Heart left ventricle (tissue), 16 donors: ENCODE results near the gene AFAP1. TPM values are rescaled to one million over a fixed set of nuclear protein-coding genes. Genes with fewer than 3 reads are reported as not detected.

Experiments used
- ATAC-seq, 4 donors: fragments of 200-7000 bp; cut with Tn5 transposase; one replicate each; pipeline ENCODE4 v1.9.1; 2020 to 2022; ENCODE audit warnings: moderate library complexity in 4 of 4, mild to moderate bottlenecking in 3 of 4, moderate number of reproducible peaks in 1 of 4
- DNase-seq, 5 donors: peaks; one replicate each; pipeline ENCODE4 v3.0.0-alpha.2; 2020
- H3K27ac ChIP-seq, 12 donors: fragments of 200-600 bp; sonication (generic) in 4 of 12; one replicate each; pipeline versions ENCODE4 v1.5.0 to v1.8.0; 2016 to 2022; ENCODE audit warnings: mild to moderate bottlenecking in 2 of 12
- H3K27me3 ChIP-seq, 9 donors: fragments of 200-600 bp; sonication (generic) in 2 of 9; one replicate each; pipeline versions ENCODE4 v1.5.1 to v1.8.0; 2016 to 2022; ENCODE audit warnings: mild to moderate bottlenecking in 3 of 9
- H3K36me3 ChIP-seq, 9 donors: fragments of 200-600 bp; sonication (generic) in 2 of 9; one replicate each; pipeline versions ENCODE4 v1.5.0 to v1.8.0; 2018 to 2022; ENCODE audit warnings: mild to moderate bottlenecking in 2 of 9
- H3K4me1 ChIP-seq, 12 donors: fragments of 200-600 bp; sonication (generic) in 4 of 12; one replicate each; pipeline versions ENCODE4 v1.5.0 to v1.8.0; 2016 to 2022; ENCODE audit warnings: mild to moderate bottlenecking in 3 of 12
- H3K4me3 ChIP-seq, 12 donors: fragments of 200-600 bp; sonication (generic) in 4 of 12; one replicate each; pipeline versions ENCODE4 v1.5.0 to v1.8.0; 2017 to 2022; ENCODE audit warnings: mild to moderate bottlenecking in 9 of 12, moderate library complexity in 4 of 12
- H3K9me3 ChIP-seq, 12 donors: fragments of 200-600 bp; sonication (generic) in 4 of 12; one replicate each; pipeline versions ENCODE4 v1.5.0 to v1.8.0; 2016 to 2022; ENCODE audit warnings: mild to moderate bottlenecking in 1 of 12
- CTCF ChIP-seq, 12 donors: fragments of 200-600 bp; sonication (generic) in 4 of 12; IDR thresholded peaks; one replicate each; pipeline versions ENCODE4 v1.5.0 to v1.8.0; 2018 to 2022; ENCODE audit warnings: antibody characterized with exemption in 12 of 12, mild to moderate bottlenecking in 5 of 12
- POLR2A ChIP-seq, 2 donors: fragments of 450-650 bp; IDR thresholded peaks; one replicate each; pipeline ENCODE4 v1.6.1; 2017; ENCODE audit warnings: antibody characterized with exemption in 2 of 2, mild to moderate bottlenecking in 2 of 2, moderate library complexity in 2 of 2
- WGBS, 4 donors: extraction: QIAGEN DNeasy Blood & Tissue Kit in 2 of 4; methylation state at CpG; one replicate each; pipeline versions ENCODE4 v1.1.5 to v1.1.7; 2013 to 2018; 5-methylcytosine and 5-hydroxymethylcytosine counted together
- intact Hi-C, 10 donors: fragments of 100-400 bp; cut with DNase I; formaldehyde crosslinking; loops; one replicate each; pipeline versions ENCODE4 v1.11.1 to v1.14.2; 2022
- polyA plus RNA-seq, 2 donors: library from polyadenylated mRNA; stranded (reverse); fragments of 200-250 nt; gene quantifications; one replicate each; pipeline ENCODE4 v1.2.3, GENCODE V29; 2013
- total RNA-seq, 9 donors: library from RNA; depleted of rRNA in 2 of 9; stranded (reverse); fragments of >200 nt in 2 of 9; fragmentation: NEBNext Ultra II Directional in 3 of 9; extraction: Animal tissue kit (Norgen Biotek cat#: 25700) in 3 of 9; gene quantifications; one replicate each; pipeline versions ENCODE4 v1.1.0 to v1.2.4, GENCODE V29; 2016 to 2023
- donor health status: ischemic (EF 13 %, LVEDD 7.1; RV severe dilation, severe dysfunction).
- donor health status: healthy with polysubstance abuse.
- donor health status: DM: no; HTN: yes; CAD: no.
- donor health status: DM: no; HTN: no; CAD: no.
- donor health status: ischemic (EF 25% LVEDD 6.9; RV normal size, moderate dysfunction).
- donor health status: ischemic (EF 25% LVEDD 5.7; RV mildly dilated, moderate dysfunction).
- donor health status: healthy.
- donor health status: DM: yes; HTN: yes; CAD: no.
- donor health status: ischemic (EF 35%, LVEDD 5.7; RV mildly dilated, moderate dysfunction).
- donor health status: nonischemic (EF 11% LVEDD 7.7; RV severe dilation, severe dysfunction).
- donor health status: DM: yes; HTN: yes; CAD: no.
- donor health status: PGD.
- donor health status: ischemic (EF 29% LVEDD 5.4; RV normal size, mild dysfunction).
- donor health status: nonischemic (EF 23%, LVEDD 6.1; RV moderate dilation, normal function).

The AFAP1 gene
- total and polyA plus RNA-seq, 11 donors = 2.0 to 18.0 (median 7.0) TPM

GRCh38 chr4:7842384-7843279, 97.0 kb downstream of the AFAP1 start:
- Histone ChIP-seq H3K36me3 (peaks cover 0 to 15% (median 0%) of the 10 kb centered on the region in 9 donors), H3K27ac (peak overlapping the region; percentile 47 to 86 (median 74)), H3K4me3 (no peak overlapping the region), H3K4me1 (peaks cover 0 to 41% (median 15%) of the 10 kb centered on the region in 12 donors), H3K27me3 (no peaks in the 10 kb centered on the region), H3K9me3 (no peaks in the 10 kb centered on the region)
- intact Hi-C loops = loop anchor here in 4 of 10 donors (2.0 to 5.0 kb wide), 2 partner anchors 35 to 36 kb away; no protein-coding TSS in a partner anchor
- peak in 4 of 5 donors; percentile 60 to 65 (median 64) for DNase-seq
- ATAC-seq = peak; percentile 51 to 85 (median 82)
- TF ChIP-seq POLR2A (IDR thresholded peaks at IDR 0.05) (no peak), CTCF (IDR thresholded peaks at IDR 0.05) (no peak)
- WGBS, 4 donors = 59 to 76% (median 75%) methylated on average over 22 of the region's 22 CpGs

DNA sequence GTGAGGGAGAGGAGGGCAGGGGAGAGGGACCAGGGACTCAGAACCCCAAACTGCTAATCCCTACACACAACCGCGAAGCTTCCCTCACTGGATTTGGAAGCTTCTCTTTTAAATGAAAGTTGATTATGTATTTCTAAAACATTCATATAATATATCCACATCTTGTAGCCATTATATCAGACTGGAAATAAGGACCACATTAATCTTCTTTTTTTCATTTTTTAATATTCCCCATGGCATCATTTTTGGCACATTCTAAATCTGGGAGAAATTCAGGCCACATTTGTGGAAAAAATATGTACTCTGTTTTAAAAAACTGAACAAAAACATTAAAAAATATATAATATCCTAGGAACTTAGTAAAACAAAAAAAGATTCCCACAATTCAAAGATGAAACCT, 97.8 kb downstream of the AFAP1 start:
- intact Hi-C loops = loop anchor here in 4 of 10 donors (2.0 to 5.0 kb wide), 2 partner anchors 35 kb away; no protein-coding TSS in a partner anchor
- Histone ChIP-seq H3K27me3 (no peaks in the 10 kb centered on the region), H3K27ac (peak overlapping the region in 10 of 12 donors; percentile 47 to 86 (median 78)), H3K4me3 (no peak overlapping the region), H3K36me3 (peaks cover 0 to 17% (median 0%) of the 10 kb centered on the region in 9 donors), H3K4me1 (peaks cover 0 to 41% (median 15%) of the 10 kb centered on the region in 12 donors), H3K9me3 (no peaks in the 10 kb centered on the region)
- WGBS, 4 donors = 82 to 92% (median 83%) methylated on average over 2 of the region's 2 CpGs
- ATAC-seq = no peak
- DNase-seq = no peak
- no peak for TF ChIP-seq CTCF (IDR thresholded peaks at IDR 0.05)
- no peak for TF ChIP-seq POLR2A (IDR thresholded peaks at IDR 0.05)

DNA sequence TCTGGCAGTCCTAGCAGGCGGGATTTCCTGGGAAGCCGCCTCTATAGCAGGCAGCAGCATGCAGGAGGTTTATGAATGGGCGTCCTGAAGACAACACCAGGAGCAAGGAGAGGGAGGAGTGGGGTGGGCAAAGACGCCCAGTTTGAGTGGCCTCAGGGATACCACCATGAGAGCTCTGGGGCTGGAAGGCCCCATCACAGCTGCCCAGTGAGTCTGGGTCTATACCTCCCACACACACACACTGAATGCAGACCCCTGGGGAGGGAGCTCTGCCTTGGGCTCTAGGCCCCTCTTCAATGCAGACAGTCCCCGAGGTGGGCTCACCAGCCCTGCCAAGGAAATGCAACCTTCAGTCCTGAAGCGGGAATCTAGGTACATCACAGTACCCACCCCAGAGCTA, 98.6 kb downstream of the AFAP1 start:
- Histone ChIP-seq H3K27me3 (no peaks in the 10 kb centered on the region), H3K36me3 (peaks cover 0 to 17% (median 0%) of the 10 kb centered on the region in 9 donors), H3K4me1 (peaks cover 0 to 41% (median 15%) of the 10 kb centered on the region in 12 donors), H3K9me3 (no peaks in the 10 kb centered on the region), H3K4me3 (no peak overlapping the region), H3K27ac (peak overlapping the region in 9 of 12 donors; percentile 6 to 86 (median 81))
- intact Hi-C loops = loop anchor here in 3 of 10 donors (5.0 kb wide), 1 partner anchor 34 kb away; no protein-coding TSS in a partner anchor
- DNase-seq (no peak), ATAC-seq (no peak)
- TF ChIP-seq CTCF (IDR thresholded peaks at IDR 0.05) = no peak
- TF ChIP-seq POLR2A (IDR thresholded peaks at IDR 0.05) = no peak
- WGBS, 4 donors = 78 to 86% (median 82%) methylated on average over 6 of the region's 6 CpGs

GRCh38 chr4:7839856-7840255, 99.8 kb downstream of the AFAP1 start:
- no peak for DNase-seq
- 65 to 74% (median 72%) methylated on average over 4 of the region's 4 CpGs for WGBS, 4 donors
- no peak for ATAC-seq
- H3K27ac ChIP-seq = no peak overlapping the region
- H3K4me1 ChIP-seq = peaks cover 0 to 39% (median 14%) of the 10 kb centered on the region in 12 donors
- intact Hi-C loops = loop anchor here in 3 of 10 donors (5.0 kb wide), 1 partner anchor 33 kb away; no protein-coding TSS in a partner anchor
- H3K36me3 ChIP-seq = peaks cover 0 to 20% (median 0%) of the 10 kb centered on the region in 9 donors
- H3K9me3 ChIP-seq = no peaks in the 10 kb centered on the region
- no peaks in the 10 kb centered on the region for H3K27me3 ChIP-seq
- TF ChIP-seq POLR2A (IDR thresholded peaks at IDR 0.05) (no peak), CTCF (IDR thresholded peaks at IDR 0.05) (no peak)
- H3K4me3 ChIP-seq = no peak overlapping the region
